ENCODE data around the gene CPLX3. TPM values are rescaled to one million over a fixed set of nuclear protein-coding genes. Genes with fewer than 3 reads are reported as not detected.

CPLX3 gene
- total and polyA plus RNA-seq, 2 donors (not counting 3 experiments of a cell fraction or from before 2014, with no cell fraction given) = not detected

DNA sequence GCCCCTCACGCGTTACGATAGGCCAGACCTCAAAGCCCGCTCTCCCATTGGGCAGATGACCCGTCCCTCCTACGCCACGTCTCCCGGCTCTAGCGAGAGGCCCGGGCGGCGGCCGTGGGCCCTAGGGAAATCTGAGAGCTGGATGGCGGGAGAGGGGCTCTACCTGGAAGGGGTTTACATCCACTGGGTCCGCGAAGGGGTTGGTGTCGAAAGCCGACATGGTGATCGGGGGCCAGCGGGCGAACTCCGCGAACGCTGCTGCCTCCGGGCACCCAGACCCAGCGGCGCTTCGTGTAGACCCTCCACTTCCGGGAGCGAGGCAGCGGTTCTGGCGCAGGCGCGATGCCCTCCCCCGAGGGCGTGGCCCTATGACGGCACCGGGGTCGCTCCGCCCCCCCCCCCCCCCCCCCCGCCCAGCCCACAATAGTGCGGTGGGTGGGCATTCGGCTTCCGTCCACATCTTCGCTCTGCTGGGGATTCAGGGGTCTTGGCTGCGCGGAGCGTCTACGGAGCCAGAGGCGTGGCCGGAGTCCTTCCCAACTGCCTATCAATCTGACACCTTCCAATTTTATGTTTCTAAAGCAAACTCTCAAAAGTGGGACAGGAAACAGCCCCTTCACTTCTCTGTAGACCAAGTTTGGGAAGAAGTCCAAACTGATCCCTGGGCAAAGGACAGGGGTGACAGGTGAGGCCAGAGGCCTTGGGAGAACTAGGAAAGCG, 46.8 kb downstream of the CPLX3 start, which contains the start of gene SCAMP2:
TSS of gene SCAMP2 (minus strand) at position 330 of the 720 bp plus-strand sequence. CDS start at position 220, 110 bp downstream.
- CTCF ChIA-PET = interaction anchor here (0.6 to 2.6 kb wide), 5 partner anchors 10 to 52 kb away, joined by 3 to 20 read pairs (median 3); no protein-coding TSS in a partner anchor
- intact Hi-C loops (cut with micrococcal nuclease) = loop anchor here (1.0 kb wide), 2 partner anchors 28 to 30 kb away; partner anchors contain the start of gene ULK3
- dilution Hi-C loops (cut with MboI; ENCODE audit: extremely low pct_ligation_motif_present, low sequenced_read_pairs) = no loop called here

DNA sequence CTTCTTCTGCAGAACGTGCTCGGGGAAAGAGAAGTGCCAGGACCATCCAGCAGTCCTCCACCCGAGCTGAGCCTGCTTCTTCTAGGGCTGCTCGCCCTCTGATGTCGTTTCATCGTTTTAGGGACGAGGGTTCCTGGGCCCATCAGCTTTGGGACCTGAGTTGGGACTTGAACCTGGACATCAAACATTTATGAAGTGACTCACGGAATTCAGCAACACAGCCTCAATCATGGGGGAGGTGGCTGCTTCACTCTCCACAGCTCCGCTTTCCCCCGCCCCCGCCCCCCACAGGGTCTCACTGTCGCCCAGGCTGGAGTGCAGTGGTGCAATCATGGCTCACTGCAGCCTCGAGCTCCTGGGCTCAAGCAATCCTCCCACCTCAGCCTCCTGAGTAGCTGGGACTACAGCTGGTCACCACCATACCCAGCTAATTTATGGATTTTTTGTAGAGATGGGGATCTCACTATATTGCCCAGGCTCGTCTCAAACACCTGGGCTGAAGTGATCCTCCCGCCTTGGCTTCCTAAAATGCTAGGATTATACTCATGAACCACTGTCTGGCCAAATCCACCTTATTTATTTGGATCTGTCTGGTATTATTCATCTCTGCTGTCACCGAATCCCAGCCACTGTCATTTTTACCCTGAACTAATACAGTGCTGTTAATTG, 47.5 kb downstream of the CPLX3 start:
- H2AFZ ChIP-seq (ENCODE audit: low read depth, low read length) = peak overlapping the region; percentile 88
- H3K27ac ChIP-seq (ENCODE audit: insufficient read depth, low read depth, low read length) = no peak overlapping the region
- peak overlapping the region; percentile 41 for H3K9ac ChIP-seq (replicated peaks; ENCODE audit: extremely low read depth, insufficient read depth, low read length)
- H4K20me1 ChIP-seq (replicated peaks; ENCODE audit: control insufficient read depth, extremely low read depth, insufficient read depth, low read length) = no peaks in the 10 kb centered on the region
- H3K27me3 ChIP-seq (ENCODE audit: control insufficient read depth in 2 of 2, insufficient read depth in 2 of 2, low read length in 2 of 2) = peaks cover 3% of the 10 kb centered on the region in 2 experiments
- DNase-seq (ENCODE audit: low read depth, low spot score) (peak; percentile 39), FAIRE-seq (peak; percentile 38)
- CTCF ChIA-PET = interaction anchor here (0.6 to 2.6 kb wide), 5 partner anchors 9 to 73 kb away, joined by 3 to 20 read pairs (median 3); no protein-coding TSS in a partner anchor
- POLR2A ChIA-PET = interaction anchor here (0.6 to 1.3 kb wide), 4 partner anchors 10 to 339 kb away, joined by 3 to 4 read pairs (median 3); partner anchors contain the start of gene C15orf39
- no peaks in the 10 kb centered on the region for H3K36me3 ChIP-seq (ENCODE audit: control insufficient read depth in 2 of 2, extremely low read depth in 1 of 2, insufficient read depth in 2 of 2, low read length in 2 of 2)
- no peak for TF ChIP-seq FOS (IDR thresholded peaks at IDR 0.05; ENCODE audit: borderline replicate concordance, insufficient read depth, low read length)
- TF ChIP-seq GATA2 (IDR thresholded peaks at IDR 0.05; ENCODE audit: insufficient read depth, insufficient read length, low read depth, low read length) = no peak
- TF ChIP-seq POLR2A (IDR thresholded peaks at IDR 0.05; ENCODE audit: low read depth, low read length) = no peak
- TF ChIP-seq MYC (IDR thresholded peaks at IDR 0.05; ENCODE audit: low read depth, low read length) = no peak
- TF ChIP-seq, protein P1, sequence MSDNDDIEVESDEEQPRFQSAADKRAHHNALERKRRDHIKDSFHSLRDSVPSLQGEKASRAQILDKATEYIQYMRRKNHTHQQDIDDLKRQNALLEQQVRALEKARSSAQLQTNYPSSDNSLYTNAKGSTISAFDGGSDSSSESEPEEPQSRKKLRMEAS (IDR thresholded peaks at IDR 0.05; ENCODE audit: insufficient read depth, insufficient read length) = no peak
- TF ChIP-seq, protein P2, sequence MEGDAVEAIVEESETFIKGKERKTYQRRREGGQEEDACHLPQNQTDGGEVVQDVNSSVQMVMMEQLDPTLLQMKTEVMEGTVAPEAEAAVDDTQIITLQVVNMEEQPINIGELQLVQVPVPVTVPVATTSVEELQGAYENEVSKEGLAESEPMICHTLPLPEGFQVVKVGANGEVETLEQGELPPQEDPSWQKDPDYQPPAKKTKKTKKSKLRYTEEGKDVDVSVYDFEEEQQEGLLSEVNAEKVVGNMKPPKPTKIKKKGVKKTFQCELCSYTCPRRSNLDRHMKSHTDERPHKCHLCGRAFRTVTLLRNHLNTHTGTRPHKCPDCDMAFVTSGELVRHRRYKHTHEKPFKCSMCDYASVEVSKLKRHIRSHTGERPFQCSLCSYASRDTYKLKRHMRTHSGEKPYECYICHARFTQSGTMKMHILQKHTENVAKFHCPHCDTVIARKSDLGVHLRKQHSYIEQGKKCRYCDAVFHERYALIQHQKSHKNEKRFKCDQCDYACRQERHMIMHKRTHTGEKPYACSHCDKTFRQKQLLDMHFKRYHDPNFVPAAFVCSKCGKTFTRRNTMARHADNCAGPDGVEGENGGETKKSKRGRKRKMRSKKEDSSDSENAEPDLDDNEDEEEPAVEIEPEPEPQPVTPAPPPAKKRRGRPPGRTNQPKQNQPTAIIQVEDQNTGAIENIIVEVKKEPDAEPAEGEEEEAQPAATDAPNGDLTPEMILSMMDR (IDR thresholded peaks at IDR 0.05; ENCODE audit: extremely low read depth in 1 of 2, insufficient read depth in 1 of 2, low read depth in 1 of 2, low read length in 2 of 2) = no peak
- TF ChIP-seq EZH2 (IDR thresholded peaks at IDR 0.05; ENCODE audit: borderline replicate concordance, low read depth, low read length, severe bottlenecking) = no peak
- TF ChIP-seq POLR2AphosphoS5 (IDR thresholded peaks at IDR 0.05; ENCODE audit: insufficient read depth, low read depth, low read length) = no peak
- TF ChIP-seq JUN (IDR thresholded peaks at IDR 0.05; ENCODE audit: borderline replicate concordance, insufficient read depth, insufficient read length, low read depth) = no peak
- peaks cover 30% of the 10 kb centered on the region for H3K79me2 ChIP-seq (ENCODE audit: control insufficient read depth, insufficient read depth, low read length)
- intact Hi-C loops (cut with micrococcal nuclease) (loop anchor here (1.0 kb wide), 2 partner anchors 27 to 31 kb away; partner anchors contain the start of gene ULK3), dilution Hi-C loops (cut with MboI; ENCODE audit: extremely low pct_ligation_motif_present, low sequenced_read_pairs) (no loop called here)
- H3K9me1 ChIP-seq (replicated peaks; ENCODE audit: control insufficient read depth, extremely low read depth, insufficient read depth, low read length) = no peaks in the 10 kb centered on the region
- H3K9me3 ChIP-seq (replicated peaks; ENCODE audit: control insufficient read depth, insufficient read depth, low read length) = no peaks in the 10 kb centered on the region
- H3K4me3 ChIP-seq (replicated peaks in 1 of 3; ENCODE audit: insufficient read depth in 1 of 3, low read depth in 1 of 3, low read length in 3 of 3) = peak overlapping the region; percentile 26 to 77 (median 72)
- peaks cover 30% of the 10 kb centered on the region for H3K4me1 ChIP-seq (ENCODE audit: control insufficient read depth, extremely low read depth, insufficient read depth, low read length)
- peak overlapping the region; percentile 80 for H3K4me2 ChIP-seq (ENCODE audit: insufficient read depth, low read length)
- TSS peak; percentile 49 for BruUV-seq (replicated peaks)

More for the DNA sequence above, 46.8 kb downstream of the CPLX3 start, which contains the start of gene SCAMP2:
- TSS peak; percentile 25 for BruUV-seq (replicated peaks)
- Histone ChIP-seq H3K36me3 (ENCODE audit: control insufficient read depth in 2 of 2, extremely low read depth in 1 of 2, insufficient read depth in 2 of 2, low read length in 2 of 2) (no peaks in the 10 kb centered on the region), H3K9me1 (replicated peaks; ENCODE audit: control insufficient read depth, extremely low read depth, insufficient read depth, low read length) (no peaks in the 10 kb centered on the region), H3K79me2 (ENCODE audit: control insufficient read depth, insufficient read depth, low read length) (peaks cover 36% of the 10 kb centered on the region), H4K20me1 (replicated peaks; ENCODE audit: control insufficient read depth, extremely low read depth, insufficient read depth, low read length) (no peaks in the 10 kb centered on the region), H3K27me3 (ENCODE audit: control insufficient read depth in 2 of 2, insufficient read depth in 2 of 2, low read length in 2 of 2) (peaks cover 3% of the 10 kb centered on the region in 2 experiments), H2AFZ (ENCODE audit: low read depth, low read length) (peak within 1 kb of the TSS; percentile 88), H3K27ac (ENCODE audit: insufficient read depth, low read depth, low read length) (peak within 1 kb of the TSS; percentile 89), H3K4me3 (replicated peaks in 1 of 3; ENCODE audit: insufficient read depth in 1 of 3, low read depth in 1 of 3, low read length in 3 of 3) (peak within 1 kb of the TSS; percentile 42 to 77 (median 72)), H3K9me3 (replicated peaks; ENCODE audit: control insufficient read depth, insufficient read depth, low read length) (no peaks in the 10 kb centered on the region), H3K9ac (replicated peaks; ENCODE audit: extremely low read depth, insufficient read depth, low read length) (peak within 1 kb of the TSS; percentile 95), H3K4me1 (ENCODE audit: control insufficient read depth, extremely low read depth, insufficient read depth, low read length) (peaks cover 34% of the 10 kb centered on the region), H3K4me2 (ENCODE audit: insufficient read depth, low read length) (peak within 1 kb of the TSS; percentile 80)
- peak; percentile 91 for FAIRE-seq
- peak; percentile 96 for DNase-seq (ENCODE audit: low read depth, low spot score)
- POLR2A ChIA-PET = interaction anchor here (1.3 kb wide), 1 partner anchor 10 kb away, joined by 3 read pairs; no protein-coding TSS in a partner anchor
- TF ChIP-seq JUN (IDR thresholded peaks at IDR 0.05; ENCODE audit: borderline replicate concordance, insufficient read depth, insufficient read length, low read depth) (no peak), POLR2A (IDR thresholded peaks at IDR 0.05; ENCODE audit: low read depth, low read length) (peak; percentile 93), GATA2 (IDR thresholded peaks at IDR 0.05; ENCODE audit: insufficient read depth, insufficient read length, low read depth, low read length) (no peak), POLR2AphosphoS5 (IDR thresholded peaks at IDR 0.05; ENCODE audit: insufficient read depth, low read depth, low read length) (peak; percentile 81)

All from endothelial cell of umbilical vein (primary cell).